Caco-2 (cell line): Measurements from ENCODE around the gene NOXA1. TPM values are rescaled to one million over a fixed set of nuclear protein-coding genes. Genes with fewer than 3 reads are reported as not detected.

Source experiments
- BruUV-seq: library from RNA; stranded (reverse); fragments of 400-500 nt; replicated peaks from 2 replicates; lab custom pipeline; 2021; lab: Mats Ljungman, UMichigan
- CTCF ChIA-PET: fragments of 300-600 bp; sonication (Branson Sonifier 250); formaldehyde crosslinking; loops from one replicate; lab custom pipeline; 2022; ENCODE audit warnings: antibody characterized with exemption; lab: Charles Lee
- POLR2A ChIA-PET: fragments of 300-600 bp; sonication (Branson Sonifier 250); formaldehyde crosslinking; loops from one replicate; lab custom pipeline; 2022; ENCODE audit warnings: antibody characterized with exemption; lab: Charles Lee
- DNase-seq, 2 experiments: peaks; one replicate each; pipeline versions ENCODE4 v3.0.0 to v3.0.0-alpha.2; 2020 to 2022
- H3K27me3 ChIP-seq: replicated peaks from 2 replicates; pipeline ENCODE4 v1.6.0; 2011; ENCODE audit warnings: low read length; ENCODE audit not compliant: control insufficient read depth, insufficient read depth
- H3K36me3 ChIP-seq: 2 replicates; pipeline ENCODE4 v1.5.1; 2011; ENCODE audit warnings: low read length; ENCODE audit not compliant: control insufficient read depth, insufficient read depth
- H3K4me1 ChIP-seq: fragments of 250-450 bp; sonication (Bioruptor Pico); 2 replicates; pipeline ENCODE4 v1.5.1; 2020; ENCODE audit warnings: mild to moderate bottlenecking
- H3K4me3 ChIP-seq: 2 replicates; pipeline ENCODE4 v1.5.1; 2011; ENCODE audit warnings: low read depth, mild to moderate bottlenecking, control low read depth, low read length
- H3K9me3 ChIP-seq: fragments of 250-450 bp; sonication (Bioruptor Pico); 2 replicates; pipeline ENCODE4 v1.5.1; 2020; ENCODE audit warnings: mild to moderate bottlenecking, moderate library complexity
- H3K27ac Mint-ChIP-seq: one replicate; pipeline ENCODE4 v1.8.0; 2022; ENCODE audit warnings: mixed read lengths; ENCODE audit not compliant: unreplicated experiment
- H3K27me3 Mint-ChIP-seq: one replicate; pipeline ENCODE4 v1.8.0; 2022; ENCODE audit warnings: mixed read lengths; ENCODE audit not compliant: insufficient read depth, unreplicated experiment
- H3K36me3 Mint-ChIP-seq: one replicate; pipeline ENCODE4 v1.8.0; 2022; ENCODE audit warnings: mild to moderate bottlenecking, mixed read lengths; ENCODE audit not compliant: insufficient read depth, unreplicated experiment
- H3K4me1 Mint-ChIP-seq: one replicate; pipeline ENCODE4 v1.8.0; 2022; ENCODE audit warnings: low read depth, mixed read lengths; ENCODE audit not compliant: unreplicated experiment
- H3K4me3 Mint-ChIP-seq: one replicate; pipeline ENCODE4 v1.8.0; 2022; ENCODE audit warnings: mild to moderate bottlenecking, moderate library complexity, mixed read lengths; ENCODE audit not compliant: unreplicated experiment
- H3K9me3 Mint-ChIP-seq: one replicate; pipeline ENCODE4 v1.8.0; 2022; ENCODE audit warnings: mixed read lengths; ENCODE audit not compliant: unreplicated experiment
- intact Hi-C: fragments of 100-400 bp; cut with micrococcal nuclease; formaldehyde crosslinking; loops from one replicate; pipeline ENCODE4 v1.10.0; 2022; ENCODE audit not compliant: unreplicated experiment
- total RNA-seq: library from RNA; stranded (reverse); gene quantifications from 2 replicates; pipeline ENCODE4 v1.2.3, GENCODE V29; 2022
- TF ChIP-seq, protein P1 (sequence below), 2 experiments: fragments of 200-600 bp in 1 of 2; IDR thresholded peaks; 1 replicate in 1 of 2; 2 replicates in 1 of 2; pipeline versions ENCODE4 v1.5.1 to v1.8.0; 2011 to 2022; ENCODE audit warnings: antibody characterized with exemption in 1 of 2, control low read depth in 1 of 2, inconsistent platforms in 1 of 2, low read depth in 1 of 2, low read length in 1 of 2, mild to moderate bottlenecking in 1 of 2, moderate library complexity in 1 of 2; ENCODE audit not compliant: insufficient read depth in 1 of 2, severe bottlenecking in 1 of 2, unreplicated experiment in 1 of 2

Gene NOXA1
- total RNA-seq, 1 experiment from 2014 or later: 8.6 TPM

DNA sequence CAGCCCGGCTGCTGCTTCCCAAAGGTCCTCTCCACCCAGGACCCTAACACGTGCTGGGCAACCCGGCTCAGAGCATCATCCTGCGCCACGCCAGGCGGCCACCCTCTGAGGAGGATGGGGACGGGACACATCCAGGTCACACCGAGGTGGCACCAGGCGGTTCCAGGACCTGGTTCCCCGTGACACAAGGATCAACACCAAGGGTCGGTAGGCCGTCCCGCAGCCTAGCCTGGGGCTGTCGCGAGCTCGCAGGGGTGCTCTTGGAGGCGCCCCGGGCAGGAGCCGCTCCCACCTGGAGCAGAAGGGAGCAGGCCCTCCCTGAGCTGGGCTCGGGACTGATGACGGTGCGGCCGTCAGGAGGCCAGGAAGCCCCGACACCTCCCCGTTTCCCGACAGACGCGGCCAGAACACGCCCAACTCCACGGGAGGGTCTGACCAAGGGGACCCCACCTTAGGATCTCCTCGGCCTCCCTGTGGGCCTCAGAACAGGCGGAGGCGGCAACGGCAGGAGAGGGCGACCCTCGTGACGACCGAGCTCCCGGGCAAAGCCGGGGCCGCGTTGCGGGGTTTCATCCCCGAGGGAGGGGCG lies 6.5 kb upstream of the NOXA1 start:
- H3K27me3 Mint-ChIP-seq: no peaks in the 10 kb centered on the region
- ChIA-PET CTCF (interaction anchor here (0.6 kb wide), 1 partner anchor 115 kb away, joined by 6 read pairs; the partner anchor contains the start of gene NRARP), POLR2A (interaction anchor here (0.7 kb wide), 1 partner anchor 289 kb away, joined by 3 read pairs; no protein-coding TSS in a partner anchor)
- Histone ChIP-seq H3K4me1 (no peaks in the 10 kb centered on the region), H3K9me3 (no peaks in the 10 kb centered on the region), H3K27me3 (no peaks in the 10 kb centered on the region), H3K36me3 (no peaks in the 10 kb centered on the region), H3K4me3 (no peak overlapping the region)
- DNase-seq: no peak
- peaks cover 11% of the 10 kb centered on the region for H3K36me3 Mint-ChIP-seq
- TF ChIP-seq, protein P1, sequence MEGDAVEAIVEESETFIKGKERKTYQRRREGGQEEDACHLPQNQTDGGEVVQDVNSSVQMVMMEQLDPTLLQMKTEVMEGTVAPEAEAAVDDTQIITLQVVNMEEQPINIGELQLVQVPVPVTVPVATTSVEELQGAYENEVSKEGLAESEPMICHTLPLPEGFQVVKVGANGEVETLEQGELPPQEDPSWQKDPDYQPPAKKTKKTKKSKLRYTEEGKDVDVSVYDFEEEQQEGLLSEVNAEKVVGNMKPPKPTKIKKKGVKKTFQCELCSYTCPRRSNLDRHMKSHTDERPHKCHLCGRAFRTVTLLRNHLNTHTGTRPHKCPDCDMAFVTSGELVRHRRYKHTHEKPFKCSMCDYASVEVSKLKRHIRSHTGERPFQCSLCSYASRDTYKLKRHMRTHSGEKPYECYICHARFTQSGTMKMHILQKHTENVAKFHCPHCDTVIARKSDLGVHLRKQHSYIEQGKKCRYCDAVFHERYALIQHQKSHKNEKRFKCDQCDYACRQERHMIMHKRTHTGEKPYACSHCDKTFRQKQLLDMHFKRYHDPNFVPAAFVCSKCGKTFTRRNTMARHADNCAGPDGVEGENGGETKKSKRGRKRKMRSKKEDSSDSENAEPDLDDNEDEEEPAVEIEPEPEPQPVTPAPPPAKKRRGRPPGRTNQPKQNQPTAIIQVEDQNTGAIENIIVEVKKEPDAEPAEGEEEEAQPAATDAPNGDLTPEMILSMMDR (IDR thresholded peaks at IDR 0.05; ENCODE audit: insufficient read depth in 1 of 2, low read depth in 1 of 2, low read length in 1 of 2, severe bottlenecking in 1 of 2, unreplicated experiment in 1 of 2): no peak
- intact Hi-C loops: no loop called here
- no peaks in the 10 kb centered on the region for H3K9me3 Mint-ChIP-seq
- no peaks in the 10 kb centered on the region for H3K4me1 Mint-ChIP-seq
- BruUV-seq: no TSS peak
- no peak overlapping the region for H3K27ac Mint-ChIP-seq
- no peak overlapping the region for H3K4me3 Mint-ChIP-seq

- no peak overlapping the region for H3K4me3 ChIP-seq
- POLR2A ChIA-PET: interaction anchor here (0.7 kb wide), 1 partner anchor 290 kb away, joined by 3 read pairs; no protein-coding TSS in a partner anchor
Measured at GRCh38 chr9:137417161-137418021, 5.8 kb upstream of the NOXA1 start.

More at GRCh38 chr9:137417161-137418021, 5.8 kb upstream of the NOXA1 start:
- Mint-ChIP-seq H3K4me3 (no peak overlapping the region), H3K36me3 (peaks cover 11% of the 10 kb centered on the region), H3K9me3 (no peaks in the 10 kb centered on the region), H3K27me3 (no peaks in the 10 kb centered on the region), H3K4me1 (no peaks in the 10 kb centered on the region), H3K27ac (no peak overlapping the region)
- intact Hi-C loops: no loop called here
- Histone ChIP-seq H3K9me3 (no peaks in the 10 kb centered on the region), H3K4me1 (no peaks in the 10 kb centered on the region), H3K36me3 (no peaks in the 10 kb centered on the region), H3K27me3 (no peaks in the 10 kb centered on the region)
- CTCF ChIA-PET: interaction anchor here (0.6 kb wide), 1 partner anchor 116 kb away, joined by 6 read pairs; the partner anchor contains the start of gene NRARP
- DNase-seq: no peak
- TF ChIP-seq, protein P1 (IDR thresholded peaks at IDR 0.05; ENCODE audit: insufficient read depth in 1 of 2, low read depth in 1 of 2, low read length in 1 of 2, severe bottlenecking in 1 of 2, unreplicated experiment in 1 of 2): no peak
- no TSS peak for BruUV-seq
